NT2/D1 (cell line): ENCODE data around the gene UNC5B.

Experiments
- YY1 ChIP-seq: IDR thresholded peaks from 2 replicates; pipeline ENCODE4 v1.6.1; 2011; ENCODE audit not compliant: insufficient read length, insufficient read depth
- ZNF274 ChIP-seq: IDR thresholded peaks from 2 replicates; pipeline ENCODE4 v1.6.1; 2011; ENCODE audit warnings: mild to moderate bottlenecking, low read depth, low read length

DNA sequence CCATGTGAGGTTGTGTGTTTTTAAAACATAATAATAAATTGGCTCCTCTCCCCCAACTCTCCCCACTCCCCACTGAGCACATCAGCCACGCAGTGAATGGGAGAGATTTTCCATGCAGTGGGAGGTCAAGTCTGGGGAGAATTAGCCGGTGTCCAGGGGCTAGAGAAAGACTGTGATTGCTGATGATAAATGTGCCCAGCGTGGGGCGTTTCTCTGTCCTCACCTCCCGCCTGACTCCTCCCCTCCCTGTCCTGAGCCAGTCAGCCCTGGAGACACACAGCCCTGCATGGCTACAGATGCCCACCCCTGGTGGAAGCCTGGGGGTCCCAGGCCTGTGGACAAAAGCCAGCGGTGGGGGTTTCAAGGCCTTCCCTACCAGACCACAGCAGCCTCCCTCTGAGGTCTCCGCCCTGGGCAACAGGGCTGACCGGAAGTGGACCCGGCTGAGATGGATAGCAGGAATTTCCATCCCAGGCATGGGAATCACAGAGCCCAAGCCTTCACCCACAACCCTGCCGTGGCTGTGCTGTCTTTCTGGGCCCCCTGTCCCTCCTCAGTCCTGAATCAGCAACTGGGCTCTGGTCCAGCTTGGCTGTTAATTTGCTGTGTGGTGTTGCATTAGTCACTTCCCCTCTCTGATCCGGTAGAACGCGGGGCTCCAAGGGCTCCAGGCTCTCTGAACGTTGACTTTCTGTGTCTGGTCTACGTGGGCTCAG lies 59.8 kb downstream of the UNC5B start:
- TF ChIP-seq YY1 (no peak), ZNF274 (no peak)
